ENCODE measurements around the gene DMD. TPM values are rescaled to one million over a fixed set of nuclear protein-coding genes. Genes with fewer than 3 reads are reported as not detected.

The DMD gene
- total and polyA plus RNA-seq, 9 donors: 14.0 to 70.5 (median 37.6) TPM

- no peak for DNase-seq
- 33 to 40% (median 38%) methylated on average over 2 of the region's 2 CpGs for WGBS, 3 donors
- Histone ChIP-seq H3K4me3 (no peak overlapping the region), H3K9me3 (no peaks in the 10 kb centered on the region), H3K4me1 (ENCODE audit: insufficient read depth) (peaks cover 2% of the 10 kb centered on the region), H3K27ac (no peak overlapping the region), H3K36me3 (no peaks in the 10 kb centered on the region), H3K27me3 (no peaks in the 10 kb centered on the region)
- no peak for TF ChIP-seq EP300 (IDR thresholded peaks at IDR 0.05)
- no peak for TF ChIP-seq POLR2A (IDR thresholded peaks at IDR 0.05)
- TF ChIP-seq CTCF (IDR thresholded peaks at IDR 0.05): no peak
- intact Hi-C loops (cut with DNase I): no loop called here
Measured at GRCh38 chrX:31376408-31377022, 1834.8 kb downstream of the DMD start.

GRCh38 chrX:31374786-31375185 is 1836.6 kb downstream of the DMD start:
- H3K27ac ChIP-seq: no peak overlapping the region
- H3K36me3 ChIP-seq: no peaks in the 10 kb centered on the region
- peaks cover 2% of the 10 kb centered on the region for H3K4me1 ChIP-seq (ENCODE audit: insufficient read depth)
- no peak overlapping the region for H3K4me3 ChIP-seq
- intact Hi-C loops (cut with DNase I): no loop called here
- H3K9me3 ChIP-seq: no peaks in the 10 kb centered on the region
- H3K27me3 ChIP-seq: no peaks in the 10 kb centered on the region
- no peak for DNase-seq
- TF ChIP-seq CTCF (IDR thresholded peaks at IDR 0.05) (no peak), POLR2A (IDR thresholded peaks at IDR 0.05) (no peak), EP300 (IDR thresholded peaks at IDR 0.05) (no peak)
- whole genome bisulfite sequencing, 3 donors: 70 to 77% (median 71%) methylated on average over 4 of the region's 4 CpGs

- H3K36me3 ChIP-seq: no peaks in the 10 kb centered on the region
- H3K9me3 ChIP-seq: no peaks in the 10 kb centered on the region
- 59 to 84% (median 65%) methylated on average over 5 of the region's 5 CpGs for WGBS, 3 donors
- H3K27ac ChIP-seq: no peak overlapping the region
- intact Hi-C loops (cut with DNase I): no loop called here
- no peaks in the 10 kb centered on the region for H3K27me3 ChIP-seq
- no peak for DNase-seq
- peaks cover 2% of the 10 kb centered on the region for H3K4me1 ChIP-seq (ENCODE audit: insufficient read depth)
- H3K4me3 ChIP-seq: no peak overlapping the region
- TF ChIP-seq CTCF (IDR thresholded peaks at IDR 0.05) (no peak), EP300 (IDR thresholded peaks at IDR 0.05) (no peak), POLR2A (IDR thresholded peaks at IDR 0.05) (no peak)
Measured at GRCh38 chrX:31371956-31372355, 1839.4 kb downstream of the DMD start.

GRCh38 chrX:31367816-31368215 is 1843.5 kb downstream of the DMD start:
- Histone ChIP-seq H3K27me3 (no peaks in the 10 kb centered on the region), H3K9me3 (no peaks in the 10 kb centered on the region), H3K4me3 (no peak overlapping the region), H3K36me3 (no peaks in the 10 kb centered on the region), H3K27ac (no peak overlapping the region), H3K4me1 (ENCODE audit: insufficient read depth) (no peaks in the 10 kb centered on the region)
- intact Hi-C loops (cut with DNase I): no loop called here
- DNase-seq: no peak
- 45 to 64% (median 63%) methylated on average over 3 of the region's 3 CpGs for whole genome bisulfite sequencing, 3 donors
- TF ChIP-seq POLR2A (IDR thresholded peaks at IDR 0.05) (no peak), CTCF (IDR thresholded peaks at IDR 0.05) (no peak), EP300 (IDR thresholded peaks at IDR 0.05) (no peak)

Data from ovary (tissue), 9 donors.